ENCODE measurements around the gene SLC25A39. TPM values are rescaled to one million over a fixed set of nuclear protein-coding genes. Genes with fewer than 3 reads are reported as not detected.

SLC25A39 gene
- total and polyA plus RNA-seq, 2 of the 13 experiments (the other 11 are each of a cell fraction or from before 2014, with no cell fraction given): 144 to 151 TPM

DNA sequence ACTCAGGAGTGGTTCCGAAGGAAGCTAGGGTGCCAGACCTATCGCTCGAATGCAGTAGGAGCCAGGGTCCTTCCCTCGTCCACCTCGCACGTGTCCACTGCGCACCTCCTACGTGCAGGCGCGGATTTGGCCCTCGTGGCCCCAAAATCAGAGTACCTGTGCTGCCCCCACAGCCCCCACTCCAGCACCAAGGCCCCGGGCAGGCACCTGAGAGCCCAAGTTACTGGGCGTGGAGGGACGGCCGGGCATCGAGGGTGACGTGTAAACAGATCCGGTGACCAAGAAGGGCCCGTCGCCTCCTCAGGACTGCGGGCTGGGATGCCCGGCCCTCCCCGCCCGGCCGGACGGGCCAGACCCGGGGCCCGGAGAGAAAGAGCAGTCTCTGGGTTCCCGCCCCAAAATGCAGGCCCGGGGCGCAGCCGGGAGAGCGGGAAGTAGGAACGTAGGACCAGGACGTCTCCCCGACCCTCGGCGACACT is 492 bp downstream of the SLC25A39 start (continued):
- TF ChIP-seq ATM (IDR thresholded peaks at IDR 0.05; ENCODE audit: borderline replicate concordance): no peak
- TF ChIP-seq, protein P1, sequence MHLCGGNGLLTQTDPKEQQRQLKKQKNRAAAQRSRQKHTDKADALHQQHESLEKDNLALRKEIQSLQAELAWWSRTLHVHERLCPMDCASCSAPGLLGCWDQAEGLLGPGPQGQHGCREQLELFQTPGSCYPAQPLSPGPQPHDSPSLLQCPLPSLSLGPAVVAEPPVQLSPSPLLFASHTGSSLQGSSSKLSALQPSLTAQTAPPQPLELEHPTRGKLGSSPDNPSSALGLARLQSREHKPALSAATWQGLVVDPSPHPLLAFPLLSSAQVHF (CRISPR knock-in tag; IDR thresholded peaks at IDR 0.05): 0 out of 2 replicates have a peak, but pooled peaks have one; percentile 78
- TF ChIP-seq SP5 (CRISPR knock-in tag; IDR thresholded peaks at IDR 0.05; ENCODE audit: borderline replicate concordance, low read depth): no peak
- TF ChIP-seq, protein P2, sequence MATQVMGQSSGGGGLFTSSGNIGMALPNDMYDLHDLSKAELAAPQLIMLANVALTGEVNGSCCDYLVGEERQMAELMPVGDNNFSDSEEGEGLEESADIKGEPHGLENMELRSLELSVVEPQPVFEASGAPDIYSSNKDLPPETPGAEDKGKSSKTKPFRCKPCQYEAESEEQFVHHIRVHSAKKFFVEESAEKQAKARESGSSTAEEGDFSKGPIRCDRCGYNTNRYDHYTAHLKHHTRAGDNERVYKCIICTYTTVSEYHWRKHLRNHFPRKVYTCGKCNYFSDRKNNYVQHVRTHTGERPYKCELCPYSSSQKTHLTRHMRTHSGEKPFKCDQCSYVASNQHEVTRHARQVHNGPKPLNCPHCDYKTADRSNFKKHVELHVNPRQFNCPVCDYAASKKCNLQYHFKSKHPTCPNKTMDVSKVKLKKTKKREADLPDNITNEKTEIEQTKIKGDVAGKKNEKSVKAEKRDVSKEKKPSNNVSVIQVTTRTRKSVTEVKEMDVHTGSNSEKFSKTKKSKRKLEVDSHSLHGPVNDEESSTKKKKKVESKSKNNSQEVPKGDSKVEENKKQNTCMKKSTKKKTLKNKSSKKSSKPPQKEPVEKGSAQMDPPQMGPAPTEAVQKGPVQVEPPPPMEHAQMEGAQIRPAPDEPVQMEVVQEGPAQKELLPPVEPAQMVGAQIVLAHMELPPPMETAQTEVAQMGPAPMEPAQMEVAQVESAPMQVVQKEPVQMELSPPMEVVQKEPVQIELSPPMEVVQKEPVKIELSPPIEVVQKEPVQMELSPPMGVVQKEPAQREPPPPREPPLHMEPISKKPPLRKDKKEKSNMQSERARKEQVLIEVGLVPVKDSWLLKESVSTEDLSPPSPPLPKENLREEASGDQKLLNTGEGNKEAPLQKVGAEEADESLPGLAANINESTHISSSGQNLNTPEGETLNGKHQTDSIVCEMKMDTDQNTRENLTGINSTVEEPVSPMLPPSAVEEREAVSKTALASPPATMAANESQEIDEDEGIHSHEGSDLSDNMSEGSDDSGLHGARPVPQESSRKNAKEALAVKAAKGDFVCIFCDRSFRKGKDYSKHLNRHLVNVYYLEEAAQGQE (IDR thresholded peaks at IDR 0.05; ENCODE audit: borderline replicate concordance in 1 of 2, low read depth in 1 of 2, low read length in 2 of 2): no peak
- TF ChIP-seq ZBTB3 (CRISPR knock-in tag; IDR thresholded peaks at IDR 0.05; ENCODE audit: borderline replicate concordance, low read depth): peak; percentile 39; the same call in 1 of the 2 replicates
- no peak for TF ChIP-seq ZBTB7A (CRISPR knock-in tag; IDR thresholded peaks at IDR 0.05)
- TF ChIP-seq, protein P3, sequence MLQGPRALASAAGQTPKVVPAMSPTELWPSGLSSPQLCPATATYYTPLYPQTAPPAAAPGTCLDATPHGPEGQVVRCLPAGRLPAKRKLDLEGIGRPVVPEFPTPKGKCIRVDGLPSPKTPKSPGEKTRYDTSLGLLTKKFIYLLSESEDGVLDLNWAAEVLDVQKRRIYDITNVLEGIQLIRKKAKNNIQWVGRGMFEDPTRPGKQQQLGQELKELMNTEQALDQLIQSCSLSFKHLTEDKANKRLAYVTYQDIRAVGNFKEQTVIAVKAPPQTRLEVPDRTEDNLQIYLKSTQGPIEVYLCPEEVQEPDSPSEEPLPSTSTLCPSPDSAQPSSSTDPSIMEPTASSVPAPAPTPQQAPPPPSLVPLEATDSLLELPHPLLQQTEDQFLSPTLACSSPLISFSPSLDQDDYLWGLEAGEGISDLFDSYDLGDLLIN (CRISPR knock-in tag; IDR thresholded peaks at IDR 0.05; ENCODE audit: borderline replicate concordance): no peak
- peak; percentile 92 for TF ChIP-seq ZNF572 (CRISPR knock-in tag; IDR thresholded peaks at IDR 0.05)
- TF ChIP-seq RBFOX2 (IDR thresholded peaks at IDR 0.05; ENCODE audit: low read depth, low read length): no peak
- peak; percentile 34; the same call in 1 of the 2 replicates for TF ChIP-seq ZNF772 (CRISPR knock-in tag; IDR thresholded peaks at IDR 0.05)
- TF ChIP-seq JARID2 (CRISPR knock-in tag; IDR thresholded peaks at IDR 0.05; ENCODE audit: insufficient replicate concordance): no peak
- TF ChIP-seq, protein P4, sequence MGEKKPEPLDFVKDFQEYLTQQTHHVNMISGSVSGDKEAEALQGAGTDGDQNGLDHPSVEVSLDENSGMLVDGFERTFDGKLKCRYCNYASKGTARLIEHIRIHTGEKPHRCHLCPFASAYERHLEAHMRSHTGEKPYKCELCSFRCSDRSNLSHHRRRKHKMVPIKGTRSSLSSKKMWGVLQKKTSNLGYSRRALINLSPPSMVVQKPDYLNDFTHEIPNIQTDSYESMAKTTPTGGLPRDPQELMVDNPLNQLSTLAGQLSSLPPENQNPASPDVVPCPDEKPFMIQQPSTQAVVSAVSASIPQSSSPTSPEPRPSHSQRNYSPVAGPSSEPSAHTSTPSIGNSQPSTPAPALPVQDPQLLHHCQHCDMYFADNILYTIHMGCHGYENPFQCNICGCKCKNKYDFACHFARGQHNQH (CRISPR knock-in tag; IDR thresholded peaks at IDR 0.05): no peak; the same call in 1 of the 2 replicates
- TF ChIP-seq SP2 (CRISPR knock-in tag; IDR thresholded peaks at IDR 0.05): peak; percentile 47; the same call in 1 of the 2 replicates
- no peak for TF ChIP-seq SRSF1 (optimal IDR thresholded peaks at IDR 0.05; ENCODE audit: low read depth, low read length)
- no peak for TF ChIP-seq ZMYM2 (CRISPR knock-in tag; IDR thresholded peaks at IDR 0.05)
- no peak for TF ChIP-seq NCOR1 (IDR thresholded peaks at IDR 0.05; ENCODE audit: borderline replicate concordance, low read length)
- TF ChIP-seq SUZ12 (IDR thresholded peaks at IDR 0.05; ENCODE audit: low read depth, low read length): no peak
- TF ChIP-seq EHMT2 (IDR thresholded peaks at IDR 0.05; ENCODE audit: borderline replicate concordance, low read depth, low read length): no peak
- TF ChIP-seq THYN1 (CRISPR knock-in tag; IDR thresholded peaks at IDR 0.05; ENCODE audit: borderline replicate concordance, low read depth): no peak
- peak; percentile 71 for TF ChIP-seq HIVEP1 (CRISPR knock-in tag; IDR thresholded peaks at IDR 0.05)
- no peak for TF ChIP-seq EEA1 (CRISPR knock-in tag; IDR thresholded peaks at IDR 0.05; ENCODE audit: borderline replicate concordance)
- no peak for TF ChIP-seq ZNF570 (CRISPR knock-in tag; IDR thresholded peaks at IDR 0.05; ENCODE audit: borderline replicate concordance)
- TF ChIP-seq, protein P5, sequence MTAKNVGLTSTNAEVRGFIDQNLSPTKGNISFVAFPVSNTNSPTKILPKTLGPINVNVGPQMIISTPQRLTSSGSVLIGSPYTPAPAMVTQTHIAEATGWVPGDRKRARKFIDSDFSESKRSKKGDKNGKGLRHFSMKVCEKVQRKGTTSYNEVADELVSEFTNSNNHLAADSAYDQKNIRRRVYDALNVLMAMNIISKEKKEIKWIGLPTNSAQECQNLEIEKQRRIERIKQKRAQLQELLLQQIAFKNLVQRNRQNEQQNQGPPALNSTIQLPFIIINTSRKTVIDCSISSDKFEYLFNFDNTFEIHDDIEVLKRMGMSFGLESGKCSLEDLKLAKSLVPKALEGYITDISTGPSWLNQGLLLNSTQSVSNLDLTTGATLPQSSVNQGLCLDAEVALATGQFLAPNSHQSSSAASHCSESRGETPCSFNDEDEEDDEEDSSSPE (CRISPR knock-in tag; IDR thresholded peaks at IDR 0.05): no peak
